GM19043 (cell line): ENCODE results near the gene FARP2.
"Not testable (repeated sequence)": the region's sequence is repeated elsewhere in the genome, so short reads cannot be mapped to it uniquely, and the experiment has no call there.

Experiments used
- ATAC-seq: cut with Tn5 transposase; IDR thresholded peaks from one replicate; pipeline ENCODE4 v1.9.1; 2021; ENCODE audit warnings: low read depth; ENCODE audit not compliant: unreplicated experiment

The FARP2 gene

GRCh38 chr2:241451840-241452506, 95.9 kb downstream of the FARP2 start:
- no peak for ATAC-seq

GRCh38 chr2:241453919-241454318, 97.8 kb downstream of the FARP2 start:
- not testable (repeated sequence) for ATAC-seq

- no peak for ATAC-seq
Observed at GRCh38 chr2:241454837-241455485, 98.9 kb downstream of the FARP2 start.

- ATAC-seq: no peak
Observed at GRCh38 chr2:241456546-241456945, 100.5 kb downstream of the FARP2 start.

GRCh38 chr2:241458687-241459086, 102.6 kb downstream of the FARP2 start:
- ATAC-seq: no peak

GRCh38 chr2:241459520-241459919, 103.4 kb downstream of the FARP2 start:
- no peak for ATAC-seq

- no peak for ATAC-seq
Observed at GRCh38 chr2:241460631-241461030, 104.5 kb downstream of the FARP2 start.

GRCh38 chr2:241461693-241462677, 105.9 kb downstream of the FARP2 start:
- no peak for ATAC-seq

- no peak for ATAC-seq
Observed at GRCh38 chr2:241463276-241464135, 107.4 kb downstream of the FARP2 start.

GRCh38 chr2:241465543-241465942, 109.5 kb downstream of the FARP2 start:
- ATAC-seq: no peak

- no peak for ATAC-seq
Observed at GRCh38 chr2:241466230-241466629, 110.1 kb downstream of the FARP2 start.

GRCh38 chr2:241467777-241468475, 111.8 kb downstream of the FARP2 start:
- ATAC-seq: no peak

GRCh38 chr2:241468476-241468781, 112.3 kb downstream of the FARP2 start:
- ATAC-seq: no peak

- no peak for ATAC-seq
Observed at GRCh38 chr2:241469746-241470145, 113.7 kb downstream of the FARP2 start.

GRCh38 chr2:241473399-241473798, 117.3 kb downstream of the FARP2 start:
- ATAC-seq: no peak

GRCh38 chr2:241475267-241475666, 119.2 kb downstream of the FARP2 start:
- no peak for ATAC-seq

GRCh38 chr2:241478166-241478565, 122.1 kb downstream of the FARP2 start:
- no peak for ATAC-seq

- ATAC-seq: no peak
Observed at GRCh38 chr2:241479026-241479898, 123.2 kb downstream of the FARP2 start.

- ATAC-seq: no peak
Observed at GRCh38 chr2:241481687-241482086, 125.6 kb downstream of the FARP2 start.
